ENCODE measurements around the gene RHOT1. TPM values are rescaled to one million over a fixed set of nuclear protein-coding genes. Genes with fewer than 3 reads are reported as not detected.

RHOT1 gene
- total and polyA plus RNA-seq, 7 donors, result 22.9 to 41.0 (median 32.0) TPM

DNA sequence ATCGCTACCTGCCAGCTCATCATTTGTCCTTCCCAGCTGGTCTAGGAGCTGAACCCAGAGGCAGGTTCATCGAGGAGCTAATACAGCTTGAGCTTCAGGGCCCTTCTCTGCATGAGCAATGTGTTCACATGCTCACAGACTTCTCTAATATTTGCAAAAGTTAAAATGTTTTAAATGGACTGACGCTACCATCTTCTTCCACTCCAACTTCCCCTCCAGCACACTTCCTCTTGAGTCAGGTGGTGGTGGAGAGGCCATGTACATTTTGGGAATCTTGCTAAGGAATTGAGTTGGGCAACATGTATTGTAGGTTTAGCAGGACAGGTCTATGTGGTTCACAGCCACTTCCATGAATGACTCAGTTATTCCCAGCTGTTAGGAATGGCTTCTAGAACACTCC, 21.6 kb upstream of the RHOT1 start:
- no peak overlapping the region for H3K27ac ChIP-seq
- no peaks in the 10 kb centered on the region for H3K36me3 ChIP-seq (ENCODE audit: insufficient read depth in 1 of 2, low read depth in 1 of 2)
- DNase-seq (no peak), ATAC-seq (no peak)
- intact Hi-C loops (cut with DNase I), result no loop called here
- 80 to 86% (median 83%) methylated on average over 3 of the region's 3 CpGs for WGBS, 3 donors
- peaks cover 0 to 3% (median 0%) of the 10 kb centered on the region in 3 donors for H3K27me3 ChIP-seq (ENCODE audit: insufficient read depth in 3 of 3, low read length in 2 of 3)
- no peak overlapping the region for H3K4me3 ChIP-seq
- TF ChIP-seq, protein P1, sequence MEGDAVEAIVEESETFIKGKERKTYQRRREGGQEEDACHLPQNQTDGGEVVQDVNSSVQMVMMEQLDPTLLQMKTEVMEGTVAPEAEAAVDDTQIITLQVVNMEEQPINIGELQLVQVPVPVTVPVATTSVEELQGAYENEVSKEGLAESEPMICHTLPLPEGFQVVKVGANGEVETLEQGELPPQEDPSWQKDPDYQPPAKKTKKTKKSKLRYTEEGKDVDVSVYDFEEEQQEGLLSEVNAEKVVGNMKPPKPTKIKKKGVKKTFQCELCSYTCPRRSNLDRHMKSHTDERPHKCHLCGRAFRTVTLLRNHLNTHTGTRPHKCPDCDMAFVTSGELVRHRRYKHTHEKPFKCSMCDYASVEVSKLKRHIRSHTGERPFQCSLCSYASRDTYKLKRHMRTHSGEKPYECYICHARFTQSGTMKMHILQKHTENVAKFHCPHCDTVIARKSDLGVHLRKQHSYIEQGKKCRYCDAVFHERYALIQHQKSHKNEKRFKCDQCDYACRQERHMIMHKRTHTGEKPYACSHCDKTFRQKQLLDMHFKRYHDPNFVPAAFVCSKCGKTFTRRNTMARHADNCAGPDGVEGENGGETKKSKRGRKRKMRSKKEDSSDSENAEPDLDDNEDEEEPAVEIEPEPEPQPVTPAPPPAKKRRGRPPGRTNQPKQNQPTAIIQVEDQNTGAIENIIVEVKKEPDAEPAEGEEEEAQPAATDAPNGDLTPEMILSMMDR (IDR thresholded peaks at IDR 0.05), result no peak
- H3K9me3 ChIP-seq, result no peaks in the 10 kb centered on the region
- no peaks in the 10 kb centered on the region for H3K4me1 ChIP-seq

DNA sequence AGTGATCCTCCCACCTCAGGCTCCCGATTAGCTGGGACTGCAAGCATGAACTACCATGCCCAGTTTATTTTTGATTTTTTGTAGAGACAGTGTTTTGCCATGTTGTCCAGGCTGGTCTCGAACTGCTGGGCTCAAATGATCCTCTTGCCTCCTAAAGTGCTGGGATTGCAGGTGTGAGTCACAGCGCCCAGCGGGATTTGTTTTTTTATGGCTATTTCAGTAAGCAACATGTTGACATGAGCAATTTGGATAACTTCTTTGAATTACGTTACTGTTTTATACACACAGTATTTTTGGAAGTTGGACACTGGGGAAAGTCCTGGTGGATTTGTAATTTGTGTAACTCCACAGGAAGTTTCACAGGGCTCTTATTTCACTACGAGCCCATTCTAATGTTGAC, 18.5 kb upstream of the RHOT1 start:
- no peak for ATAC-seq
- no peak overlapping the region for H3K27ac ChIP-seq
- TF ChIP-seq, protein P1 (IDR thresholded peaks at IDR 0.05), result no peak
- no peak overlapping the region for H3K4me3 ChIP-seq
- H3K27me3 ChIP-seq (ENCODE audit: insufficient read depth in 3 of 3, low read length in 2 of 3), result no peaks in the 10 kb centered on the region
- intact Hi-C loops (cut with DNase I), result no loop called here
- WGBS, 3 donors, result 52 to 68% (median 54%) methylated on average over 6 of the region's 6 CpGs
- H3K9me3 ChIP-seq, result no peaks in the 10 kb centered on the region
- no peaks in the 10 kb centered on the region for H3K4me1 ChIP-seq
- H3K36me3 ChIP-seq (ENCODE audit: insufficient read depth in 1 of 2, low read depth in 1 of 2), result no peaks in the 10 kb centered on the region
- DNase-seq, result peak; percentile 43 to 64

DNA sequence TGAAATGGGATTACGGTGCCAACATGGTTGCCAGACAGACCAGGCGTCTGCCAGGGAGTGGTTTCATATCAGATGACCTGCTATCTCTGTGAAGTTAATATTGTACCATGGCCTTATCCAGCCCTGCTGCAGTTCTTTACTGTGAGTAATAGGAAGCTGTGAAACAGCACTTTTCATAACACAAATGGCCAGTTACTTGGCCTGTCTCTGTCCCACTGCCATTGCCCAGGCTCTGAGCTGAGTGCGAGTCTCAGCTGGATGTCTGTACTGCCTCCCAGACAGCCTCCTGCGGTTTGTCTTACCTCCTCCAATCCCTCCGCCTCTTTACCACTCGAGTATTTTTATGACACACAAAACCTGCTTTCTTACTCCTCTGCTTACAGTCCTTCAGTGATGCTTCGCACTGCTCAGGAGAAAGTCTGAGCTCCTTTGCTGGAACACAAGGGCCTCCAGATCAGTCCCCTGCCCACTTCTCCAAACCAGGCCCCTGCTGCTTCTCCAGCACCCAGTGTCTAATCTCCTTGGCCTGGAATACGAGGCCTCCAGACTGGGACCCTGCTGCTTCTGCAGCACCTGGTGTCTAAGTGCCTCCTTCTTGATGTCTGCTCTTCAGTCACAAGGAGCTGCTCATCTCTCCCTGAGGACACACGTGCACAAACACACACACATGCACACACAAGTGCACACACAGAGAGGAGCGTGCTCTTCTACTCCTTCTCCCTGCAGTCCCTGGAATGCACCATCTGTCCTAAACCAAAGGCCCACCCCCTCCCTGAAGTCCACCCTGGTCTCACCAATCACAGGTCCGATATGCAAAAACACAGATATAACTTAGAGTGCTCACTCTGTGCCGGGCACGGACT, 17.1 kb upstream of the RHOT1 start:
- Histone ChIP-seq H3K36me3 (ENCODE audit: insufficient read depth in 1 of 2, low read depth in 1 of 2) (no peaks in the 10 kb centered on the region), H3K4me1 (no peaks in the 10 kb centered on the region), H3K27ac (no peak overlapping the region), H3K27me3 (ENCODE audit: insufficient read depth in 3 of 3, low read length in 2 of 3) (no peaks in the 10 kb centered on the region), H3K9me3 (no peaks in the 10 kb centered on the region), H3K4me3 (no peak overlapping the region)
- TF ChIP-seq, protein P1 (IDR thresholded peaks at IDR 0.05), result no peak
- DNase-seq, result no peak
- ATAC-seq, result no peak
- intact Hi-C loops (cut with DNase I), result no loop called here
- 80 to 85% (median 83%) methylated on average over 13 of the region's 13 CpGs for WGBS, 3 donors

DNA sequence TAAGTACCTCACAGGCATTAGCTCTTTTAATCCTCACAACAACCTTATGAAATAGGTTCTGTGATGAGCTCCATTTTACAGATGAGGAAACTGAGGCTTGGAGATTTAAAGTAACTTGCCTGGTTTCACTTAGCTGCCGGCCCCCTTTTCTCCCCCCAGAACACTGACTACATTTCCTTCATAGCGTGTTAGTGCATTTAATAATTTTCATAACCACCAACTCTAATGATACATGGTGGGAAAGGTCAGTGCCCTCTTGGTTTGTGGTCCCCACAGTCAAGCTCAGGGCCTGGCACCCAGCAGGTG, 16.5 kb upstream of the RHOT1 start:
- H3K4me3 ChIP-seq, result no peak overlapping the region
- no peaks in the 10 kb centered on the region for H3K36me3 ChIP-seq (ENCODE audit: insufficient read depth in 1 of 2, low read depth in 1 of 2)
- intact Hi-C loops (cut with DNase I), result no loop called here
- no peak for ATAC-seq
- WGBS, 3 donors, result 89 to 94% (median 93%) methylated on average over 2 of the region's 2 CpGs
- H3K4me1 ChIP-seq, result no peaks in the 10 kb centered on the region
- DNase-seq, result no peak
- no peaks in the 10 kb centered on the region for H3K27me3 ChIP-seq (ENCODE audit: insufficient read depth in 3 of 3, low read length in 2 of 3)
- TF ChIP-seq, protein P1 (IDR thresholded peaks at IDR 0.05), result no peak
- H3K9me3 ChIP-seq, result no peaks in the 10 kb centered on the region
- no peak overlapping the region for H3K27ac ChIP-seq

DNA sequence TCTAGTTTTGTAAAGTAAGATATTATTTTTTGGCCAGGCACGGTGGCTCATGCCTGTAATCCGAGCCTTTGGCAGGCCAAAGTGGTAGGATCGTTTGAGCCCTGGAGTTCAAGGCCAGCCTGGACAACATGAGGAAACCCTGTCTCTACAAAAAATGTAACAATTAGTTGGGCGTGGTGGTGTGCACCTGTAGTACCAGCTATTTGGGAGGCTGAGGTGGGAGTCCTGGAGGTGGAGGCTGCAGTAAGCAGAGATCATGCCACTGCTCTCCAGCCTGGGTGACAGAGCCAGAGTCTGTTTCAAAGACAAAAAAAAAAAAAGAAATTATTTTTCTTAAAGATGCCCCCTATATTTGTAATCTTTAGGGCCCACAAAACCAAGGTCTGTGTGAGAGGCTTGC, 16.0 kb upstream of the RHOT1 start:
- Histone ChIP-seq H3K9me3 (no peaks in the 10 kb centered on the region), H3K4me3 (no peak overlapping the region), H3K27me3 (ENCODE audit: insufficient read depth in 3 of 3, low read length in 2 of 3) (no peaks in the 10 kb centered on the region), H3K36me3 (ENCODE audit: insufficient read depth in 1 of 2, low read depth in 1 of 2) (no peaks in the 10 kb centered on the region), H3K4me1 (no peaks in the 10 kb centered on the region), H3K27ac (no peak overlapping the region)
- 50 to 55% (median 54%) methylated on average over 4 of the region's 4 CpGs for WGBS, 3 donors
- no peak for DNase-seq
- intact Hi-C loops (cut with DNase I), result no loop called here
- no peak for ATAC-seq
- TF ChIP-seq, protein P1 (IDR thresholded peaks at IDR 0.05), result no peak

Measured in psoas muscle (tissue), 8 donors.